Ishikawa (cell line): ENCODE results near the gene CAMTA2.

Source experiments
- CEBPB ChIP-seq: IDR thresholded peaks from 2 replicates; pipeline ENCODE4 v1.6.1; 2012
- CREB1 ChIP-seq: IDR thresholded peaks from 2 replicates; pipeline ENCODE4 v1.6.1; 2012; ENCODE audit warnings: low read depth
- EGR1 ChIP-seq: IDR thresholded peaks from 2 replicates; pipeline ENCODE4 v1.6.1; 2012
- EP300 ChIP-seq: IDR thresholded peaks from 2 replicates; pipeline ENCODE4 v1.6.1; 2012; ENCODE audit warnings: borderline replicate concordance
- FOXM1 ChIP-seq: IDR thresholded peaks from 2 replicates; pipeline ENCODE4 v1.6.1; 2012; ENCODE audit warnings: low read depth, borderline replicate concordance
- MAX ChIP-seq: IDR thresholded peaks from 2 replicates; pipeline ENCODE4 v1.6.1; 2012
- NFIC ChIP-seq: IDR thresholded peaks from 2 replicates; pipeline ENCODE4 v1.6.1; 2012
- RAD21 ChIP-seq: IDR thresholded peaks from 2 replicates; pipeline ENCODE4 v1.6.1; 2012; ENCODE audit warnings: low read depth
- TAF1 ChIP-seq: IDR thresholded peaks from 2 replicates; pipeline ENCODE4 v1.6.1; 2012; ENCODE audit warnings: low read depth, mild to moderate bottlenecking
- TCF12 ChIP-seq: IDR thresholded peaks from 2 replicates; pipeline ENCODE4 v1.6.1; 2012; ENCODE audit warnings: low read depth
- TEAD4 ChIP-seq: IDR thresholded peaks from 2 replicates; pipeline ENCODE4 v1.6.1; 2012
- USF1 ChIP-seq: IDR thresholded peaks from 2 replicates; pipeline ENCODE4 v1.6.1; 2012
- YY1 ChIP-seq: IDR thresholded peaks from 2 replicates; pipeline ENCODE4 v1.6.1; 2012; ENCODE audit warnings: low read depth
- ZBTB7A ChIP-seq: IDR thresholded peaks from 2 replicates; pipeline ENCODE4 v1.6.1; 2012; ENCODE audit warnings: low read depth
- TF ChIP-seq, protein P1 (sequence below): IDR thresholded peaks from 2 replicates; pipeline ENCODE4 v1.6.1; 2012; ENCODE audit warnings: low read depth, mild to moderate bottlenecking

CAMTA2 gene, protein sequence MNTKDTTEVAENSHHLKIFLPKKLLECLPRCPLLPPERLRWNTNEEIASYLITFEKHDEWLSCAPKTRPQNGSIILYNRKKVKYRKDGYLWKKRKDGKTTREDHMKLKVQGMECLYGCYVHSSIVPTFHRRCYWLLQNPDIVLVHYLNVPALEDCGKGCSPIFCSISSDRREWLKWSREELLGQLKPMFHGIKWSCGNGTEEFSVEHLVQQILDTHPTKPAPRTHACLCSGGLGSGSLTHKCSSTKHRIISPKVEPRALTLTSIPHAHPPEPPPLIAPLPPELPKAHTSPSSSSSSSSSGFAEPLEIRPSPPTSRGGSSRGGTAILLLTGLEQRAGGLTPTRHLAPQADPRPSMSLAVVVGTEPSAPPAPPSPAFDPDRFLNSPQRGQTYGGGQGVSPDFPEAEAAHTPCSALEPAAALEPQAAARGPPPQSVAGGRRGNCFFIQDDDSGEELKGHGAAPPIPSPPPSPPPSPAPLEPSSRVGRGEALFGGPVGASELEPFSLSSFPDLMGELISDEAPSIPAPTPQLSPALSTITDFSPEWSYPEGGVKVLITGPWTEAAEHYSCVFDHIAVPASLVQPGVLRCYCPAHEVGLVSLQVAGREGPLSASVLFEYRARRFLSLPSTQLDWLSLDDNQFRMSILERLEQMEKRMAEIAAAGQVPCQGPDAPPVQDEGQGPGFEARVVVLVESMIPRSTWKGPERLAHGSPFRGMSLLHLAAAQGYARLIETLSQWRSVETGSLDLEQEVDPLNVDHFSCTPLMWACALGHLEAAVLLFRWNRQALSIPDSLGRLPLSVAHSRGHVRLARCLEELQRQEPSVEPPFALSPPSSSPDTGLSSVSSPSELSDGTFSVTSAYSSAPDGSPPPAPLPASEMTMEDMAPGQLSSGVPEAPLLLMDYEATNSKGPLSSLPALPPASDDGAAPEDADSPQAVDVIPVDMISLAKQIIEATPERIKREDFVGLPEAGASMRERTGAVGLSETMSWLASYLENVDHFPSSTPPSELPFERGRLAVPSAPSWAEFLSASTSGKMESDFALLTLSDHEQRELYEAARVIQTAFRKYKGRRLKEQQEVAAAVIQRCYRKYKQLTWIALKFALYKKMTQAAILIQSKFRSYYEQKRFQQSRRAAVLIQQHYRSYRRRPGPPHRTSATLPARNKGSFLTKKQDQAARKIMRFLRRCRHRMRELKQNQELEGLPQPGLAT

GRCh38 chr17:4986951-4987766 lies at the start of gene CAMTA2:
TSS of gene CAMTA2 (minus strand) at chr17:4987675. CDS start at chr17:4986222, 1,453 bp downstream.
- TF ChIP-seq ZBTB7A (peak; percentile 92), FOXM1 (0 out of 2 replicates have a peak, but pooled peaks have one; percentile 25), YY1 (peak; percentile 84), NFIC (peak; percentile 42; the same call in 1 of the 2 replicates), RAD21 (peak; percentile 25; the same call in 1 of the 2 replicates), TCF12 (peak; percentile 38; the same call in 1 of the 2 replicates), EGR1 (peak; percentile 68), CREB1 (peak; percentile 80), MAX (peak; percentile 79), TAF1 (peak; percentile 64; the same call in 1 of the 2 replicates), TEAD4 (no peak), CEBPB (no peak), EP300 (no peak), USF1 (peak; percentile 39; the same call in 1 of the 2 replicates)
- TF ChIP-seq, protein P1, sequence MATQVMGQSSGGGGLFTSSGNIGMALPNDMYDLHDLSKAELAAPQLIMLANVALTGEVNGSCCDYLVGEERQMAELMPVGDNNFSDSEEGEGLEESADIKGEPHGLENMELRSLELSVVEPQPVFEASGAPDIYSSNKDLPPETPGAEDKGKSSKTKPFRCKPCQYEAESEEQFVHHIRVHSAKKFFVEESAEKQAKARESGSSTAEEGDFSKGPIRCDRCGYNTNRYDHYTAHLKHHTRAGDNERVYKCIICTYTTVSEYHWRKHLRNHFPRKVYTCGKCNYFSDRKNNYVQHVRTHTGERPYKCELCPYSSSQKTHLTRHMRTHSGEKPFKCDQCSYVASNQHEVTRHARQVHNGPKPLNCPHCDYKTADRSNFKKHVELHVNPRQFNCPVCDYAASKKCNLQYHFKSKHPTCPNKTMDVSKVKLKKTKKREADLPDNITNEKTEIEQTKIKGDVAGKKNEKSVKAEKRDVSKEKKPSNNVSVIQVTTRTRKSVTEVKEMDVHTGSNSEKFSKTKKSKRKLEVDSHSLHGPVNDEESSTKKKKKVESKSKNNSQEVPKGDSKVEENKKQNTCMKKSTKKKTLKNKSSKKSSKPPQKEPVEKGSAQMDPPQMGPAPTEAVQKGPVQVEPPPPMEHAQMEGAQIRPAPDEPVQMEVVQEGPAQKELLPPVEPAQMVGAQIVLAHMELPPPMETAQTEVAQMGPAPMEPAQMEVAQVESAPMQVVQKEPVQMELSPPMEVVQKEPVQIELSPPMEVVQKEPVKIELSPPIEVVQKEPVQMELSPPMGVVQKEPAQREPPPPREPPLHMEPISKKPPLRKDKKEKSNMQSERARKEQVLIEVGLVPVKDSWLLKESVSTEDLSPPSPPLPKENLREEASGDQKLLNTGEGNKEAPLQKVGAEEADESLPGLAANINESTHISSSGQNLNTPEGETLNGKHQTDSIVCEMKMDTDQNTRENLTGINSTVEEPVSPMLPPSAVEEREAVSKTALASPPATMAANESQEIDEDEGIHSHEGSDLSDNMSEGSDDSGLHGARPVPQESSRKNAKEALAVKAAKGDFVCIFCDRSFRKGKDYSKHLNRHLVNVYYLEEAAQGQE, result no peak

GRCh38 chr17:5035315-5035714 lies 47.8 kb upstream of the CAMTA2 start, which contains the start of gene SLC52A1:
TSS of gene SLC52A1 (minus strand) at chr17:5035426. CDS start at chr17:5034606, 820 bp downstream.
- no peak for TF ChIP-seq TEAD4
- no peak for TF ChIP-seq ZBTB7A
- no peak for TF ChIP-seq NFIC
- no peak for TF ChIP-seq USF1
- no peak for TF ChIP-seq MAX
- no peak for TF ChIP-seq CEBPB
- no peak for TF ChIP-seq EGR1
- no peak for TF ChIP-seq FOXM1
- TF ChIP-seq, protein P1, result no peak
- TF ChIP-seq YY1, result no peak
- no peak for TF ChIP-seq CREB1
- no peak for TF ChIP-seq EP300
- TF ChIP-seq TCF12, result no peak
- no peak for TF ChIP-seq TAF1
- TF ChIP-seq RAD21, result no peak

GRCh38 chr17:5034651-5035050 lies 47.2 kb upstream of the CAMTA2 start:
- TF ChIP-seq USF1 (no peak), YY1 (no peak), TCF12 (no peak), ZBTB7A (no peak), CEBPB (no peak), RAD21 (no peak), EGR1 (no peak), TAF1 (no peak), MAX (no peak), NFIC (no peak), FOXM1 (no peak), CREB1 (no peak), EP300 (no peak), TEAD4 (no peak)
- TF ChIP-seq, protein P1, result no peak
